Measurements from ENCODE around the gene SH3BP5L. TPM values are rescaled to one million over a fixed set of nuclear protein-coding genes. Genes with fewer than 3 reads are reported as not detected.

The SH3BP5L gene
- polyA plus RNA-seq, 3 donors = 6.8 to 16.1 (median 12.4) TPM

Other genes starting within 250 kb of the SH3BP5L start
- gene OR2T10, start 228.2 kb downstream of the SH3BP5L start, polyA plus RNA-seq = not detected
- gene OR2T11, start 190.8 kb downstream of the SH3BP5L start, polyA plus RNA-seq = not detected
- not detected for gene OR2T35, start 180.6 kb downstream of the SH3BP5L start, polyA plus RNA-seq
- gene OR2T27, start 170.4 kb downstream of the SH3BP5L start, polyA plus RNA-seq = not detected
- not detected for gene OR14I1, start 123.1 kb downstream of the SH3BP5L start, polyA plus RNA-seq
- gene LYPD8, start 70.2 kb downstream of the SH3BP5L start, polyA plus RNA-seq = under 1 TPM in 1 of 3 donors, not detected in 2; 0.22 TPM
- 10 to 100 TPM in 2 of 3 donors, 1 to 10 TPM in 1; 9.2 to 18.3 (median 12.7) TPM for gene ZNF672, start 12.3 kb upstream of the SH3BP5L start, polyA plus RNA-seq
- 10 to 100 TPM; 18.3 to 30.4 (median 25.3) TPM for gene ZNF692, start 33.2 kb upstream of the SH3BP5L start, polyA plus RNA-seq
- gene PGBD2, start 80.3 kb upstream of the SH3BP5L start, polyA plus RNA-seq = 1 to 10 TPM; 2.0 to 2.3 (median 2.2) TPM